OCI-LY7 (cell line): ENCODE measurements around the gene AK5. TPM values are rescaled to one million over a fixed set of nuclear protein-coding genes. Genes with fewer than 3 reads are reported as not detected.
"Not testable (repeated sequence)": the region's sequence is repeated elsewhere in the genome, so short reads cannot be mapped to it uniquely, and the experiment has no call there.

Source experiments
- BruUV-seq: library from RNA; stranded (reverse); fragments of 400-500 nt; replicated peaks from 2 replicates; lab custom pipeline; 2021; lab: Mats Ljungman, UMichigan
- CTCF ChIA-PET: fragments of 300-600 bp; sonication (Branson Sonifier 250); formaldehyde crosslinking; loops from one replicate; lab custom pipeline; 2022; ENCODE audit warnings: antibody characterized with exemption; ENCODE audit not compliant: unreplicated experiment; lab: Charles Lee
- POLR2A ChIA-PET: fragments of 300-600 bp; sonication (Branson Sonifier 250); formaldehyde crosslinking; loops from one replicate; lab custom pipeline; 2022; ENCODE audit warnings: antibody characterized with exemption; lab: Charles Lee
- DNase-seq: peaks from one replicate; pipeline ENCODE4 v3.0.0-alpha.2; 2015; ENCODE audit warnings: low spot score
- H2AFZ ChIP-seq: fragments of 200-600 bp; sonication (generic), shearing (Covaris generic); 2 replicates; pipeline ENCODE4 v1.6.1; 2014; ENCODE audit warnings: mild to moderate bottlenecking, antibody characterized with exemption, low read length, moderate library complexity
- H3K27ac ChIP-seq: fragments of 200-600 bp; sonication (generic); 2 replicates; pipeline ENCODE4 v1.5.1; 2014; ENCODE audit warnings: mixed run types, low read depth, mild to moderate bottlenecking, moderate library complexity, low read length, inconsistent platforms; ENCODE audit not compliant: poor library complexity, severe bottlenecking
- H3K36me3 ChIP-seq: fragments of 200-600 bp; sonication (generic); 2 replicates; pipeline ENCODE4 v1.6.1; 2014; ENCODE audit warnings: mild to moderate bottlenecking, antibody characterized with exemption, low read length, moderate library complexity, mixed read lengths; ENCODE audit not compliant: insufficient read depth
- H3K4me1 ChIP-seq: fragments of 200-600 bp; sonication (generic); 2 replicates; pipeline ENCODE4 v1.5.1; 2014; ENCODE audit warnings: mild to moderate bottlenecking, low read length; ENCODE audit not compliant: insufficient read depth, poor library complexity, severe bottlenecking
- H3K4me2 ChIP-seq: fragments of 200-600 bp; sonication (generic); 2 replicates; pipeline ENCODE4 v1.6.1; 2014; ENCODE audit warnings: mild to moderate bottlenecking, low read length
- H3K4me3 ChIP-seq: fragments of 200-600 bp; sonication (generic); 2 replicates; pipeline ENCODE4 v1.5.1; 2014; ENCODE audit warnings: mild to moderate bottlenecking, low read depth, low read length; ENCODE audit not compliant: poor library complexity, severe bottlenecking
- H3K79me2 ChIP-seq: fragments of 200-600 bp; sonication (generic); 2 replicates; pipeline ENCODE4 v1.6.1; 2016; ENCODE audit warnings: low read depth, mild to moderate bottlenecking, low read length, moderate library complexity, mixed read lengths; ENCODE audit not compliant: insufficient read depth
- H3K9me2 ChIP-seq: fragments of 200-600 bp; sonication (generic); 2 replicates; pipeline ENCODE4 v1.6.1; 2016; ENCODE audit warnings: mild to moderate bottlenecking, low read length, mixed read lengths; ENCODE audit not compliant: insufficient read depth
- H3K9me3 ChIP-seq: fragments of 200-600 bp; sonication (generic); 2 replicates; pipeline ENCODE4 v1.6.1; 2014; ENCODE audit warnings: mild to moderate bottlenecking, mixed run types, low read length, mixed read lengths
- H4K20me1 ChIP-seq: fragments of 200-600 bp; sonication (generic); 2 replicates; pipeline ENCODE4 v1.6.1; 2014; ENCODE audit warnings: mild to moderate bottlenecking, antibody characterized with exemption, low read length, moderate library complexity, mixed read lengths; ENCODE audit not compliant: insufficient read depth
- CTCF ChIP-seq: fragments of 200-600 bp; sonication (generic); conservative IDR thresholded peaks from 2 replicates; pipeline ENCODE4 v1.5.1; 2014; ENCODE audit warnings: mild to moderate bottlenecking, antibody characterized with exemption, low read length, moderate library complexity, mixed read lengths
- EZH2phosphoT487 ChIP-seq: fragments of 200-600 bp; sonication (generic); IDR thresholded peaks from 2 replicates; pipeline ENCODE4 v1.6.1; 2018; ENCODE audit warnings: low read depth, borderline replicate concordance, mild to moderate bottlenecking, mixed run types, antibody characterized with exemption, low read length, moderate library complexity, mixed read lengths
- intact Hi-C: fragments of 100-400 bp; cut with micrococcal nuclease; formaldehyde crosslinking; loops from one replicate; pipeline ENCODE4 v1.10.0; 2022; ENCODE audit not compliant: unreplicated experiment
- total RNA-seq, 2 experiments: library from RNA; depleted of rRNA in 1 of 2; stranded (reverse); fragments of >200 nt in 1 of 2; shearing (Covaris generic) in 1 of 2; gene quantifications; 2 replicates each; pipeline ENCODE4 v1.2.3, GENCODE V29; 2014 to 2022

Gene AK5
- total RNA-seq, 2 experiments from 2014 or later: not detected

- Histone ChIP-seq H3K4me3 (no peak overlapping the region), H4K20me1 (no peaks in the 10 kb centered on the region), H3K27ac (no peak overlapping the region), H2AFZ (no peak overlapping the region), H3K9me3 (no peaks in the 10 kb centered on the region), H3K4me1 (no peaks in the 10 kb centered on the region), H3K9me2 (no peaks in the 10 kb centered on the region), H3K79me2 (no peaks in the 10 kb centered on the region), H3K36me3 (no peaks in the 10 kb centered on the region), H3K4me2 (no peak overlapping the region)
- TF ChIP-seq EZH2phosphoT487 (no peak), CTCF (no peak)
- ChIA-PET POLR2A (no interaction called here), CTCF (no interaction called here)
- DNase-seq: no peak
- intact Hi-C loops: loop anchor here (5.0 kb wide), 1 partner anchor 497 kb away; no protein-coding TSS in a partner anchor
- no TSS peak for BruUV-seq
Measured at GRCh38 chr1:77405186-77405585, 123.4 kb downstream of the AK5 start.

GRCh38 chr1:77406661-77407060, 124.8 kb downstream of the AK5 start:
- DNase-seq: no peak
- Histone ChIP-seq H3K27ac (no peak overlapping the region), H3K4me3 (no peak overlapping the region), H3K9me2 (no peaks in the 10 kb centered on the region), H3K36me3 (no peaks in the 10 kb centered on the region), H3K9me3 (no peaks in the 10 kb centered on the region), H4K20me1 (no peaks in the 10 kb centered on the region), H3K79me2 (no peaks in the 10 kb centered on the region), H3K4me1 (peaks cover under 1% of the 10 kb centered on the region), H2AFZ (no peak overlapping the region), H3K4me2 (no peak overlapping the region)
- ChIA-PET CTCF (no interaction called here), POLR2A (interaction anchor here (0.7 kb wide), 3 partner anchors 206 to 880 kb away, joined by 3 read pairs; no protein-coding TSS in a partner anchor)
- TF ChIP-seq CTCF (no peak), EZH2phosphoT487 (no peak)
- intact Hi-C loops: loop anchor here (5.0 kb wide), 1 partner anchor 496 kb away; no protein-coding TSS in a partner anchor
- BruUV-seq: no TSS peak

GRCh38 chr1:77407738-77408375, 126.0 kb downstream of the AK5 start:
- intact Hi-C loops: loop anchor here (5.0 kb wide), 1 partner anchor 494 kb away; no protein-coding TSS in a partner anchor
- Histone ChIP-seq H3K9me2 (no peaks in the 10 kb centered on the region), H3K9me3 (no peaks in the 10 kb centered on the region), H4K20me1 (no peaks in the 10 kb centered on the region), H3K4me2 (no peak overlapping the region), H3K36me3 (no peaks in the 10 kb centered on the region), H3K4me1 (peaks cover 13% of the 10 kb centered on the region), H3K4me3 (no peak overlapping the region), H3K27ac (no peak overlapping the region), H2AFZ (no peak overlapping the region), H3K79me2 (no peaks in the 10 kb centered on the region)
- ChIA-PET CTCF (no interaction called here), POLR2A (no interaction called here)
- DNase-seq: no peak
- TF ChIP-seq CTCF: no peak
- no peak for TF ChIP-seq EZH2phosphoT487
- no TSS peak for BruUV-seq

- H3K36me3 ChIP-seq, BruUV-seq, H2AFZ ChIP-seq, CTCF ChIA-PET, H3K4me3 ChIP-seq, H3K9me2 ChIP-seq, H3K79me2 ChIP-seq, H3K4me2 ChIP-seq, H3K9me3 ChIP-seq, DNase-seq, H4K20me1 ChIP-seq, H3K27ac ChIP-seq: not testable (repeated sequence)
- intact Hi-C loops: loop anchor here (5.0 kb wide), 1 partner anchor 493 kb away; no protein-coding TSS in a partner anchor
- POLR2A ChIA-PET: interaction anchor here (0.6 kb wide), 1 partner anchor 336 kb away, joined by 4 read pairs; no protein-coding TSS in a partner anchor
- H3K4me1 ChIP-seq: peaks cover 24% of the 10 kb centered on the region
Measured at GRCh38 chr1:77408933-77409332, 127.1 kb downstream of the AK5 start.
